HG03196 (cell line): ENCODE measurements around the gene RPS6KA4.
"Not testable (repeated sequence)": the region's sequence is repeated elsewhere in the genome, so short reads cannot be mapped to it uniquely, and the experiment has no call there.

ENCODE experiments used
- ATAC-seq: cut with Tn5 transposase; IDR thresholded peaks from one replicate; pipeline ENCODE4 v1.9.1; 2021; ENCODE audit not compliant: unreplicated experiment

The RPS6KA4 gene

GRCh38 chr11:64413417-64413816 lies 54.5 kb downstream of the RPS6KA4 start:
- no peak for ATAC-seq

GRCh38 chr11:64415286-64415685 lies 56.3 kb downstream of the RPS6KA4 start:
- ATAC-seq: no peak

- ATAC-seq: no peak
These were observed 57.2 kb downstream of the RPS6KA4 start for GRCh38 chr11:64415996-64416728.

DNA sequence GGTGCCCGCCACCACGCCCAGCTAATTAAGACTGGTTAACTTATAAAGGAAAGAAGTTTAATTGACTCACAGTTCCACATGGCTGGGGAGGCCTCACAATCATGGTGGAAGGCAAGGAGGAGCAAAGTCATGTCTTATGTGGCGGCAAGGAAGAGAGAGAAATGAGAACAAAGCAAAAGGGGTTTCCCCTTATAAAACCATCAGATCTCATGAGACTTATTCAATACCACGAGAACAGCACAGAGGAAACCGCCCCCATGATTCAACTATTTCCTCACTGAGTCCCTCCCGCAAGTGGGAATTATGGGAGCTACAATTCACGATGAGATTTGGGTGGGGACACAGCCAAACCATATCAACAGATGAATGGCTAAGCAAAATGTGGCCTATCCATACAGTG lies 59.3 kb downstream of the RPS6KA4 start:
- ATAC-seq: not testable (repeated sequence)

- no peak for ATAC-seq
These were observed 60.4 kb downstream of the RPS6KA4 start for GRCh38 chr11:64419257-64419790.

DNA sequence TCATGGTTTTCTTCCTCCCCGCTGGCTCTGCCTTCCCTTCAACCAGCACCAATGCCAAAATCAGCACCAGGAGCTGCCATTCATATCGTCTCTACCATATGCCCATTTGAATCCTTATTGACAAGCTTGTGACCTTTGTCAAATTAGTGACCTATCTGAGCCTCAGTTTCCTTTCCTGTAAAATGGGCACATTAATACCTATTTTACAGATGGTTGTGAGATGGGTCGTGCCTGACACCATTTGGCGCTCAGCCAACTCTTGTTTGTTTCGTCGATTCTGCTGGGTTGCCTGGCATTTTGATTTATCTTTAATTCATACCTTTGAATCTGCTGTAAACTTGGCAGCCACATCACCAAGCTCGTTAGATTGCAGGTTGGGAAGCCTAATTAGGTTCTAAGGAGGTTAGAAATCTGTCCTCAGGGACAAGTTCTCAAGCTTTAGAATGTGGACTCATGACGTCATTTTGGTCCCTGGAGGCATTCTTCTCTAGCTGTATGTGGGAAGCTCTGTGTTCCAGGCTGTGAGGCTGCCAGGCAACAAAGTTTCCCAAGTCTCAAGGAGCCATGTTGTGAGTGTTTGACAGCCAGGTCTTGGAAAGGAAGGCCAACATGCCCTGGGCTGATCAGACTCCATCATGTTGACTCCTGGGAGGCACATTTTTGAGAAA lies 61.0 kb downstream of the RPS6KA4 start:
- ATAC-seq: no peak
